GM18502 (cell line): ENCODE results near the gene LUM.

Experiments used
- ATAC-seq: cut with Tn5 transposase; IDR thresholded peaks from one replicate; pipeline ENCODE4 v1.9.1; 2021; ENCODE audit warnings: mild to moderate bottlenecking; ENCODE audit not compliant: unreplicated experiment, poor library complexity

The LUM gene

DNA sequence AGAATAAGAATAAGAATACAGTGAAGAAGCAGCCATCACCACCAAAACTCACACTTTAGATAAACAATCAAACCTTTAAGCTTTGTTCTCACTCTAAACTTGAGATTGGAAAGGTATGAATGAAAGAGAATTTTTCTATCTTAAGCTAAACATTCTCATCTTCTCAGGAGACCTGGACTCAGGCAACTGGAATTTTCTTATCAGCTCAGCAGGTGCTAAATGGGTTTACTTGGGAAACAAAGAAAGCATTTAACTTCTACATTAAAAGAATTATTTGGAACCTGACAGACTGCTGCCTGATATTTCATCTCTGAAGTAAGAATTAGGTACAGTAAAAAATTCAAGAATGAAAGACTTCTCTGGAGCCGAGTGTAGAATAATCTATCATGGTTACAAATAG, 32.8 kb downstream of the LUM start:
- ATAC-seq: no peak

DNA sequence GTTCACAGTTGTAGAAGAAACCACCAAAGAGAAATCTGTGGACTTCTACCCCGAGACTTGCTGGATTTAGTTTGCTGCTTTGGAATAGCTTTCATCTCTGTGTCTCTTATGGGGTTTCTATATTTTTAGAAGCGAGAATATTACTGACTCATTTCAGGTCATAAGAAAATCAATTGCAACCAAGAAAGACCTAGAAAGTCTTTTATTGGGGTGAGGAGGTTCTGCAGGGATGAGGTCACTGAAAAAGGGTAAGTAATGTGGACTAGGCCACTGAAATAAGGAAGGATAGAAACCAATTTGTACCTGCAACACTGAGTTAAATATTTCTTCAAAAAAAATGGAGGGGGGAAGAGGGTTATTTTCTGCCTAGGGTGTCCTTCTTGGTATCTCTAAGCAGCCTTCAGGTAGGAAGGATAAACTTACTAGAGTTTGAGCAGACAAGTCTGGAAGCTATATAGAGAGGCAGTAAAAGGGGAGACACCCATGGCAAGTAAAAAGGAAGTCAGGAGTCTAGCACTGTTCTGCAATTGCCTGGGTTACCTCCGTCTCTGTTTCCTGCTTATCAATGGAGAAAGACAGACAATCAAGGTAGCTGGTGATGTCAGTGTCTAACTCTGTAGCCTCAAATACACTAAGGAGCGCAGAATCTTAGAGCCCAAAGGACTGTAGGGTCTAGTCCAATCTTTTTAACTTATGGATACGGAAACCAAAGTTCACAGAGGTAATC, 33.9 kb downstream of the LUM start:
- ATAC-seq: peak; percentile 56

DNA sequence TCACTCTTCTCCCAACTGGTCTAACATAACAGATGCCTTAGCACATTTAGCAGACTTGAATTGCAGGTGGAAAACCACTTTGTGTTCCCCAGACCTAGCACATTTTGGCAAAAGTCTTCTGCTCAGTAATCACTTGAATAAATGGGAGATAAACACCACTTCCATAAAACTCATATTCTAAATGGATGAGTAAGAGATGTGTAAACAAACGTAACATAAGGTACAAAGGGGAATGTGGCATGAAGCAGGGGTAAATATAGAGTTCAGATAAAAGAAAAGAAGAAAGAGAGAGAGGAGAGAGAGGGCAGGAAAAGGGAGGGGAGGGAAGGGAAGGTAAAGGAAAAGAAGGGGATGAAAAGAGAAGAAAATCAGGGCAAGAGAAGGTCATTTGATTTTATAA, 36.4 kb downstream of the LUM start:
- ATAC-seq: no peak

DNA sequence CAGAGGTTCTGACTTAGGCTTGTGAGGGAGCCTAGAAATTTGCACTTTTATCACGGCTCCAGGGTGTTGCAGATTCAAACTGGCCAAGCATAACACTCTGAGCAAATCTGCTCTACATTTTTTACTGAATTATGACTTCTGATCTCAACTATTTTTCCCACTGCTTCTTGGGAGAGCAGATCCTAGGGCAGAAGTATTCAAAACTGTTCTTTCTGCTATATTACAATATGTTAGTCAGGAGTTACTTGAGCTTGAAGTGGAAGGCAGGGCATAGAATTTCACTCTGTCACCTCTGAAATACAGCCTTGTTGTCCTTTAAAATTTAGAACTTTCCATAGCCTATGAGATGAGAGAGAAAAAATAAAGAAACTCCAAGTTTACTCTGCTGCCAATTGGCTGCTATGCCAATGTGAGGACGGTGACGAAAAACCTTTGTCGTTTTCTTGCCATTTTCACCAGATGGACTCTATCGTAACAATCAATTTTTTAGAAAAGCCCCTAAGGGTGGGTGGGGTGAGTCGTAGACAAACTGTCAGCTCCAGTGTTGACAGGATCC, 37.1 kb downstream of the LUM start:
- ATAC-seq: no peak

DNA sequence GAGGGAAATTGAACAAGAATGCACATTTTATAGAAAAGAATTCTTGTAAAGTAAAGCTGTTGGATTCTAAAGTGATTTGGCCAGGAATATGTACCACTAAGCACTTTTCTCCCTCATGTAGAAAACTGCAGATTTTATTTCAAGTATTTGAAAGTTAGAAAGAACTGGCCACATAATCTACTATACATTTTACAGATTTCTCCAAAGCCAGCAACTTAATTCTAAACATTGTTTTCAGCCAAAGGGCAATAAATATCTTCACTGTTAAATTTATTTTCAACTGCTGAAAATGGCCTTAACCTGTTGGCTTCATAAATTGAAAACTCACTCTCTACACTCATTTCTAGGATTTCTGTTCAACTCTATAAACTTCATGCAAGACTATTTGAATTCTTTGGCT, 37.9 kb downstream of the LUM start:
- ATAC-seq: no peak

DNA sequence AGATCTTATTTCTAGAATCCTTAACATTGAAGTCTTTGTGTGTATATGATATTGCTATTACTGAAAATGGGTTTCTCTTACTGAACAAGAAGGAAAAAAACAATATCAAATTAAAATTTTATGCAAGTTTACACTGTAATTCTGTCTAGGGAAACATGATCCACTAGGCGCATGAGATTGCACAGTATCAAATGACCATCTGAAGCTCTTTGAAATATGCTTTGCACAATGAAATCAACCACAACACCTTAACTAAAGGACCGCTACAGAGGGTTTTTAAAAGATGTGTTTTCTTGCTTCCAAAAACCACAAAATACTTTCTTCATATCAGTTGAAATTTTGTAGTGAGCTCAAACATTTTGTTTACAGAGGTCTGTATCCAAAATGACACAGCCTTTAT, 38.4 kb downstream of the LUM start:
- ATAC-seq: no peak

DNA sequence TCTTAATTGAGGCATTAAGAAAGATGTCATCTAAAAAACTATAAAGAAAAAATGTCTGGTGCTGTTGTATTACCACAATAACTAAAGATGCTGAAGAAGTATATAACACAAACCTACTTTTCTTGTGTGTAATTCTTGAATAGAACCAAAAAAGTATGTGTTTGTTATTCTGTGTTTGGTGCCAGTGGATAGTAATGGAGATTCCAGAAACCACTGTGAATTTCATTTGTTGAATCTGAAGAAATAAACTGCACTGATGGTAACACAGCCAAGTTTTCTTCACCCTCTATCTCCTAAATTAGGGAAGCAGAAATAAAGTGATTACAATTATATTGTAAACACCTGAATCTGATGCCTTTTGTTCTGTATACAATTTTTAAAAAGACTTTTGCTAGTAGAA, 40.4 kb downstream of the LUM start:
- no peak for ATAC-seq

DNA sequence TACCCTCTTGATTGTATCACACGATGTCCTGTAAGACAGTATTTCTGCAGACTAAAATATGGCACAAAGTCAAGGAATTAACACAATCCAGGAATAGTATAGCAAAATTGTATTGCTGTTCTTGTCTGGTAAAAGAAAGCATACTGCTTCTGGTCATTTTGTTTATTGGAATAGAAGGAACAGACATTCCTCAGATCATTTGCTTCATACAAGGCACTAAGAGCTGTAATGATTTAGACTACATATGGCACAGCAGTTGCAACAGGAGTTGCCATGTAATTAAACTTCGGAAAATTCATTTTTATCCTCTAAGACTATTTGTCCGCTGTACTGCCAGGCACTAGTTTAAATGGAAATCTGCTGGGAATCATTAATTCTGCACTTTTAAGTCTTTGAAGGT, 45.9 kb downstream of the LUM start:
- no peak for ATAC-seq

DNA sequence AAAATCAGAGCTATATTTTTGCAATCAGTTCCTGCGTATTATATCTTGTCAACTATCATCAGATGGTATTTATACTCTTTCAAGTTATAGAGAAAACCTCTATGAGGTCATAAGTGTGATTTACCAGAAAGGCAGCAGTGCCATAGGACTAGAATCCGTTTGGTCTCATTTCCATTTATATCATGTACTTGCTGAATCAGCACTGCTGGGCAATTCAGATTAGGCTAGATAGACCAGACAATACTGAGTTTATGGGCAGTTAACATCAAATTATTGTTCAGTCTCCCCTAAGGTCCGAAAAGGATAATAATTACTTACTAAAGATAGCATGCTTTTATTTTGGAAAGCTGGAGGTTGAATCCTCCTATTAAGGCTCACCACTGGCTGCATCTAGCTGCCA, 46.7 kb downstream of the LUM start:
- no peak for ATAC-seq

DNA sequence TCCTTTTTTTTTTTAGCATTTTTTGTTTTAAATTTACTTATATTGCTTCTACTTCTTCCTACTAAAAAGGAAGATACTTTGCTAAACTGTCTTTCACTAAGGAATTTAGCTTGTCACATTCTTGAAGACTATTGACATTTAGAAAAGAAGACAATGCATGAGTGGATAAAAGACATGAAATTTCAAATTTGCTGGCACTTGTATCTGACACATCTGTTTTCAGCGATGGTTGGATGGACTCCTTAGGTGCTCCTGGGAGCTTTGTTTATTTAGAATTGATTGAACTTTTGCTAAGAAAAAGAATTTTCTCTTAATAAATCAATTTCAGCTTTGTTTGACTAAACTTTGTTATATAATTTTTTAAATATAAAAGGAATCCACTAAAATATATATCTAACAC, 50.2 kb downstream of the LUM start:
- no peak for ATAC-seq

DNA sequence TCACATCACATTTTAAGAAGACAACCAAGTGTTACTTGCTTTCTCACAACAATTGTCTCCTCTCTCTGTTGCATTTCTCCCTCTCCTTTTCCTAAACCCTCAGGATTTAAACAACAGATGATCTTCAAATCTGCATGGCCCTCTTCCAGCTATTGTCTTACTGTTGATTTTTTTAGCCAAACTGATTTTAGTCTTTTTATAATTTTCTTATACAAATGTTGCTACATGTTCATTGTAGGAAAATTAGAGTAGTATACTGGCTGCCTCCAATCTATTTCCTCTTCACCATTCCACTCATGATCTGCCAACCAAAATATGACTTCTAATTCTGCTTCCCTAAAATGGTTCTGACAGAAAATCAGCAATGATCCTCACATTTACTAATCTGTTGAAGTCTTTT, 52.1 kb downstream of the LUM start:
- no peak for ATAC-seq

DNA sequence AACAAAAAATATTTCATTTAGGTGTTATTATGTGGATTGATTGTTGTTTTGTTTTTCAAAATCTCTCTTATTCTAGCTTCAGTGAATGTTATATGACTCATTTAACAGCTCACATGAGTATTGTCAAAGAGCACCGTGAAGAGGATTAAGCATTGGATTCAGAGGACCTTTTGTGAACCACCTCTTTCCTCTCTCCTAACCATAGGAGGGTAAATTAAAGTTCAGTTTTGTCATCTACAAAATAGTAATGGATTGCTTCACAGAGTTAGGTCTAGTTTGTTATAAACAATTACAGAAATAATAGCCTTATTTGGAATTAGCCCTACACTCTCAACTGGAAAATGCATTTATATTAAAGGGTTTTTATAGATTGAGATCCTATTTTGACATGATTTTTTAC, 52.5 kb downstream of the LUM start:
- no peak for ATAC-seq

DNA sequence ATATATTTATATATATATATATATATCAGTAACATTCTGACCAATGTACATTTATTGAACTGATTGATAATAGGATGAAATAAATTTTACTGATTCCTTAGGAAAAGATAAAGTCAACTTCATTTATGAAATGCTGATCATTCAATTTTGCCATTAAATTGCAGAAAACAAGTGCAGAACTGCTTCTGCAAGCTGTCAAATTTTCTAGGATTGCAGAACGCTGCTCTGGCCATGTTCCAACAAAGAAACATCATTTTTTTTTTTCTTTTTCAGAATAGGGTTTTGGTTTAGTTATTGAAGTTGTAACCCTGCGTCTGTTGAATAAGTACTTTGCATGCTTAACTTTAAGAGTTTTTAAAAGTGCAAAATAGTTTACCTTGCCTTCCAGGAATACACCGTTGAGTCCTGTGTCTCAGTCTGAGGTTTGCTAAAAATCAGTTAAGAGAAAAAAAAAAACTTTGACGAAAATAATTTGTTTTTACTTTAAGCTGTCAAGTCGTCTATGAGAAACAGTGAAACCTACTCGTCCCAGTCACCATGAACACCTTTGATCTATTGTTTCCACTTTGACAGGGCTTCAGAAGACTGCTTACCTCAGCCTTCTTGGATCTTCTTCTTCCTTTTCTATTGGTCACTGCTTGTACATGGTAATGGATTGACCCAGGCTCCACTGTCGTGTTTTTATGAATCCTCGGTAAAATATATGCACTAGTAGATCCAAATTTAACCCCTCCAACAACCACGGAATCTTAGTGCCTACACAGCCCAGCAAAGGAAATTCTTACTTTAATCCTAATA, 53.7 kb downstream of the LUM start, which contains the start of gene KERA:
Gene KERA, minus strand, starts transcription at position 657 of the 798 bp plus-strand sequence. CDS start 1,743 bp downstream, outside the sequence.
- no peak for ATAC-seq

DNA sequence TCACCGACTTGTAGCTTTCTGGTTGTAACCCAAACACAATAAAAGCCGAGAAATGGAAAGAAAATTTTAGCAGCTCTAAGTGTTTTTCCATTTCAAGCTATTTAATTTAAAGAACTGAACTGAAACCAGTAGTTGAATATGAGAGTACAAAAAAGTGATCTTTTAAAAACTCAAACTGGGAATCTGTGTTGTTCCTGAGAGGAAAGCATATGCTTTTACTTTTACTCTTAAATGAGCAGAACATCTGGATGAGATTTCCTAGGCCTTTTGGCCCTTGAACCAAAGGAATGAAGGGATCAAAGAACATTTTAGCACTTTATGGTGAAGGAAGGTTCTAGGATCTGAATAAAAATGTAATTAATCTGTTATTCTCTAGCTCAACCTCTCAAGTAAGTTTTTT, 54.8 kb downstream of the LUM start:
- ATAC-seq: no peak

DNA sequence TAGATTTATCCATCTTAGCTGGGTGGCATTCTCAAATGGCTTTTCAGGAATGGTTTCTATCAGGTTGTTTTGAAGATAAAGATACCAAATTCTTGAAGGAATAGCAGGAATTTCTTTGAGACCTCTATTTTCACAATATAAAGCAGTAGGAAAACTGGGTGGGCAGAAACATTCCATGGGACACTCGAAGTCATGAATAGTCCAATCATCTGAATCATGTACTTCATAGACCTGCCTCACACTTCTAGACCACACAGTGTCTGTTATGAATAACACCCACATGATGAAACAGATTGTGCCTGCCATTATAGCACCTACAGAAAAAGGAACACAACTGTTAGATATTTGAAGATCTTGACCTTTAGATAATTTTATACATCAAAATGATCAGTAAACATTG, 55.3 kb downstream of the LUM start:
- no peak for ATAC-seq

DNA sequence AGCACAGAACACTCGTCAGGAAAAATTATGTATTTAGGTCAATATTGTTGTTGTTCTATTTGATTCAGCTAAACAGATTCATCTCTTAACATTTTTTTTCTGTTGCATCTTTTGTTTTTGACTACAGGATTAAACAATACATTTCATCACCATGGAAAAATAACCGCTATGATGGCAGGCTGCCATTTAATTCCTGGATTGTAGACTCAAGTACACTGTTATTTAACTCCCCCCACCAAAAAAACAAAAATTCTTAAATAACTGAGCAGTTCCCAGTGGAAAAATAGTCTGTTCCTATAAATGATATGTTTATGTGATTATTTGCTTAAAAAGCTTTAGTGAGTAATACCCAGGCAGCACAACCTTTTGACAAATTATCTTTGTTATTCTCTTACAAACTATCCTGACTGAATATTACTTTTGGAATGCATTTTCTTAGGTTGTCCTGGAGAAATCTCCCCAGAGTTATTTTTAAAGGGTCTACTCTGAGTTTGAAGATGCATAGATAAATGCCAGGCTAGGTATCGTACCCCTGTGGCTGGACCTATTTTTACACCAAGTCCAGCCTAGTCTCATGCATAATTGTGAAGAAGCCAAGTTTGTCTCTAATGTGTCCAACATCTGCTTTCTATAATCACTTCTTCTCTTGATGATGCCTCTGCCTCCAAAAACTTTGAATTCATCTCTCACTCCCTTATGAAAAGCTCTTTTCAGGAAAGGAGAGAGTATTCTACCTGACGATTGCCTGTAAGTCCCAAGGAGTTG, 57.2 kb downstream of the LUM start:
- ATAC-seq: no peak
